ENCODE data around the gene TBL3.

Gene TBL3

GRCh38 chr16:1984347-1985225, 12.7 kb downstream of the TBL3 start:
- no peak for DNase-seq

GRCh38 chr16:1985466-1986150, 13.8 kb downstream of the TBL3 start:
- DNase-seq = no peak

- DNase-seq = no peak
Observed at GRCh38 chr16:1987198-1987597, 15.3 kb downstream of the TBL3 start.

- no peak for DNase-seq
Observed at GRCh38 chr16:1989209-1990100, 17.6 kb downstream of the TBL3 start, which contains the start of gene SYNGR3. TSS of gene SYNGR3 (plus strand) at chr16:1989970. CDS start at chr16:1990103, 133 bp downstream.

GRCh38 chr16:1990101-1990350, 18.2 kb downstream of the TBL3 start:
- DNase-seq = no peak

- no peak for DNase-seq
Observed at GRCh38 chr16:1990351-1991134, 18.7 kb downstream of the TBL3 start.

GRCh38 chr16:1991135-1991551, 19.3 kb downstream of the TBL3 start:
- no peak for DNase-seq

- no peak for DNase-seq
Observed at GRCh38 chr16:1991588-1991947, 19.7 kb downstream of the TBL3 start.

- DNase-seq = peak; percentile 50
Observed at GRCh38 chr16:1991948-1992703, 20.3 kb downstream of the TBL3 start.

- no peak for DNase-seq
Observed at GRCh38 chr16:1992704-1993317, 21.0 kb downstream of the TBL3 start.

GRCh38 chr16:1993731-1994131, 21.9 kb downstream of the TBL3 start:
- DNase-seq = peak; percentile 46

- DNase-seq = no peak
Observed at GRCh38 chr16:1997494-1998359, 25.9 kb downstream of the TBL3 start.

GRCh38 chr16:1998360-1998835, 26.5 kb downstream of the TBL3 start:
- DNase-seq = no peak

- no peak for DNase-seq
Observed at GRCh38 chr16:1998852-1999801, 27.3 kb downstream of the TBL3 start.

GRCh38 chr16:1999866-2000514, 28.1 kb downstream of the TBL3 start:
- no peak for DNase-seq

GRCh38 chr16:2001035-2001434, 29.2 kb downstream of the TBL3 start:
- DNase-seq = no peak

GRCh38 chr16:2001456-2002355, 29.9 kb downstream of the TBL3 start:
- DNase-seq = no peak
